Measurements from ENCODE around the gene FARP1.

Gene FARP1

GRCh38 chr13:98260357-98261164, 117.7 kb downstream of the FARP1 start:
- TF ChIP-seq CTCF (IDR thresholded peaks at IDR 0.05; ENCODE audit: control insufficient read depth, extremely low read depth, insufficient read depth): no peak
- H3K4me3 ChIP-seq (ENCODE audit: low read depth, low read length): no peak overlapping the region
- DNase-seq (ENCODE audit: low read depth): no peak

GRCh38 chr13:98261165-98261702, 118.3 kb downstream of the FARP1 start:
- no peak for TF ChIP-seq CTCF (IDR thresholded peaks at IDR 0.05; ENCODE audit: control insufficient read depth, extremely low read depth, insufficient read depth)
- no peak overlapping the region for H3K4me3 ChIP-seq (ENCODE audit: low read depth, low read length)
- DNase-seq (ENCODE audit: low read depth): no peak

GRCh38 chr13:98262292-98262691, 119.4 kb downstream of the FARP1 start:
- no peak for TF ChIP-seq CTCF (IDR thresholded peaks at IDR 0.05; ENCODE audit: control insufficient read depth, extremely low read depth, insufficient read depth)
- no peak overlapping the region for H3K4me3 ChIP-seq (ENCODE audit: low read depth, low read length)
- DNase-seq (ENCODE audit: low read depth): peak; percentile 35

- H3K4me3 ChIP-seq (ENCODE audit: low read depth, low read length): no peak overlapping the region
- DNase-seq (ENCODE audit: low read depth): no peak
- TF ChIP-seq CTCF (IDR thresholded peaks at IDR 0.05; ENCODE audit: control insufficient read depth, extremely low read depth, insufficient read depth): no peak
Measured at GRCh38 chr13:98263841-98264240, 120.9 kb downstream of the FARP1 start.

- TF ChIP-seq CTCF (IDR thresholded peaks at IDR 0.05; ENCODE audit: control insufficient read depth, extremely low read depth, insufficient read depth): no peak
- no peak for DNase-seq (ENCODE audit: low read depth)
- H3K4me3 ChIP-seq (ENCODE audit: low read depth, low read length): no peak overlapping the region
Measured at GRCh38 chr13:98264877-98265276, 122.0 kb downstream of the FARP1 start.

- no peak overlapping the region for H3K4me3 ChIP-seq (ENCODE audit: low read depth, low read length)
- DNase-seq (ENCODE audit: low read depth): no peak
- TF ChIP-seq CTCF (IDR thresholded peaks at IDR 0.05; ENCODE audit: control insufficient read depth, extremely low read depth, insufficient read depth): no peak
Measured at GRCh38 chr13:98265692-98266551, 123.0 kb downstream of the FARP1 start.

Measured in LNCaP clone FGC (cell line).